A549 (cell line): ENCODE measurements around the gene COPE.

ENCODE experiments used
- CBX2 ChIP-seq: fragments of 200-600 bp; sonication (generic); IDR thresholded peaks from 2 replicates; pipeline ENCODE4 v1.6.1; 2016; ENCODE audit warnings: low read depth, mild to moderate bottlenecking, borderline replicate concordance
- CTCF ChIP-seq: fragments of >200 bp; sonication (Bioruptor Twin); formaldehyde crosslinking; IDR thresholded peaks from 3 replicates; pipeline ENCODE4 v1.5.1; 2016
- E2F6 ChIP-seq: IDR thresholded peaks from 2 replicates; pipeline ENCODE4 v1.6.1; 2012; ENCODE audit warnings: low read depth, borderline replicate concordance
- EHMT2 ChIP-seq: fragments of 200-600 bp; sonication (generic); IDR thresholded peaks from 2 replicates; pipeline ENCODE4 v1.6.1; 2016; ENCODE audit warnings: antibody characterized with exemption, low read depth, mild to moderate bottlenecking, moderate library complexity
- EP300 ChIP-seq, 2 experiments: fragments of >200 bp; sonication (Bioruptor Twin); formaldehyde crosslinking; IDR thresholded peaks; 2 replicates in 1 of 2; 3 replicates in 1 of 2; pipeline ENCODE4 v1.6.1; 2016 to 2017
- PHF8 ChIP-seq: fragments of 200-600 bp; sonication (generic); IDR thresholded peaks from 2 replicates; pipeline ENCODE4 v1.6.1; 2016; ENCODE audit warnings: low read depth, mild to moderate bottlenecking, antibody characterized with exemption, moderate library complexity, borderline replicate concordance
- POLR2A ChIP-seq: IDR thresholded peaks from 2 replicates; pipeline ENCODE4 v1.6.1; 2012; ENCODE audit warnings: mild to moderate bottlenecking, low read length
- RAD21 ChIP-seq, 2 experiments: fragments of >200 bp in 1 of 2; sonication (Bioruptor Twin) in 1 of 2; formaldehyde crosslinking in 1 of 2; IDR thresholded peaks in 1 of 2; conservative IDR thresholded peaks in 1 of 2; 2 replicates in 1 of 2; 3 replicates in 1 of 2; pipeline ENCODE4 v1.6.1; 2012 to 2018; ENCODE audit warnings: inconsistent platforms in 1 of 2
- RCOR1 ChIP-seq: fragments of 150-350 bp; IDR thresholded peaks from 2 replicates; pipeline ENCODE4 v1.6.1; 2014; ENCODE audit warnings: antibody characterized with exemption, low read length, low read depth
- REST ChIP-seq: fragments of 200-600 bp; sonication (generic); IDR thresholded peaks from 2 replicates; pipeline ENCODE4 v1.6.1; 2016; ENCODE audit warnings: antibody characterized with exemption, mild to moderate bottlenecking, moderate library complexity
- TF ChIP-seq, protein P1 (sequence below): IDR thresholded peaks from 2 replicates; pipeline ENCODE4 v1.6.1; 2012

GRCh38 chr19:18940769-18941627, 21.8 kb upstream of the COPE start, which contains the start of gene HOMER3:
- TF ChIP-seq, protein P1, sequence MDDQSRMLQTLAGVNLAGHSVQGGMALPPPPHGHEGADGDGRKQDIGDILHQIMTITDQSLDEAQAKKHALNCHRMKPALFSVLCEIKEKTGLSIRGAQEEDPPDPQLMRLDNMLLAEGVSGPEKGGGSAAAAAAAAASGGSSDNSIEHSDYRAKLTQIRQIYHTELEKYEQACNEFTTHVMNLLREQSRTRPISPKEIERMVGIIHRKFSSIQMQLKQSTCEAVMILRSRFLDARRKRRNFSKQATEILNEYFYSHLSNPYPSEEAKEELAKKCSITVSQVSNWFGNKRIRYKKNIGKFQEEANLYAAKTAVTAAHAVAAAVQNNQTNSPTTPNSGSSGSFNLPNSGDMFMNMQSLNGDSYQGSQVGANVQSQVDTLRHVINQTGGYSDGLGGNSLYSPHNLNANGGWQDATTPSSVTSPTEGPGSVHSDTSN = no peak
- peak in 1 of 2 experiments; percentile 38; a peak in 2 of 5 replicates for TF ChIP-seq RAD21 (conservative IDR thresholded peaks at IDR 0.05 in 1 of 2, IDR thresholded peaks at IDR 0.05 in 1 of 2)
- no peak; the same call in 1 of the 2 replicates for TF ChIP-seq POLR2A
- peak; percentile 53 for TF ChIP-seq CTCF
- TF ChIP-seq CBX2 = no peak
- no peak; the same call in 1 of the 2 replicates for TF ChIP-seq E2F6
- no peak for TF ChIP-seq RCOR1
- no peak for TF ChIP-seq EHMT2
- TF ChIP-seq REST = no peak
- no peak for TF ChIP-seq EP300 (IDR thresholded peaks at IDR 0.05)
- no peak for TF ChIP-seq PHF8
